Midbrain (tissue), 1 donor: ENCODE results near the gene DHFR.
"Not testable (repeated sequence)": the region's sequence is repeated elsewhere in the genome, so short reads cannot be mapped to it uniquely, and the experiment has no call there.

Experiments used
- DNase-seq: peaks from one replicate; lab custom pipeline; 2025; lab: John Stamatoyannopoulos, UW

Gene DHFR

DNA sequence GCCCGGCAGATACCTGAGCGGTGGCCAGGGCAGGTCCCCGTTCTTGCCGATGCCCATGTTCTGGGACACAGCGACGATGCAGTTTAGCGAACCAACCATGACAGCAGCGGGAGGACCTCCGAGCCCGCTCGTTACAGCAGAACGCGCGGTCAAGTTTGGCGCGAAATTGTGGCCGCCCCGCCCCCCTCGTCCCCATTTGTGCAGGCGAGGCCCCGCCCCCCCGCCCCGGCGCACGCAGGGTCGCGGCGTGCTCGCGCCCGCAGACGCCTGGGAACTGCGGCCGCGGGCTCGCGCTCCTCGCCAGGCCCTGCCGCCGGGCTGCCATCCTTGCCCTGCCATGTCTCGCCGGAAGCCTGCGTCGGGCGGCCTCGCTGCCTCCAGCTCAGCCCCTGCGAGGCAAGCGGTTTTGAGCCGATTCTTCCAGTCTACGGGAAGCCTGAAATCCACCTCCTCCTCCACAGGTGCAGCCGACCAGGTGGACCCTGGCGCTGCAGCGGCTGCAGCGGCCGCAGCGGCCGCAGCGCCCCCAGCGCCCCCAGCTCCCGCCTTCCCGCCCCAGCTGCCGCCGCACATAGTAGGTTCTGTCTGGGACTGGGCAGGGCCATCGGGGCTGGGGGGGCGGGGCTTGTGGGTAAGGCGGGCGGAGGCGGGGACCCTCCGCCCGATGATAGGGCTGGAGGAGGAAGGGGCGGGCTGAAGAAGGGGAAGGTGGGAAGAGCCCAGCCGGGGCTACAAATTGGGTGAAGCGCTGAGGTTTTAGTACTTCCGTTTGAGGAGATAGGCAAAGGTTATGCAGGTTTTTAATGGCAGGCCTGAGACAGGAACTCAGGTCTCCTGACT is at the start of gene DHFR, which contains the start of gene MSH3:
DHFR (minus strand) TSS at position 593 of the 840 bp plus-strand sequence; CDS start at position 99, 494 bp downstream.
MSH3 (plus strand) TSS at position 262 of the 840 bp plus-strand sequence; CDS start at position 338, 76 bp downstream.
- peak; percentile 84 for DNase-seq

DNA sequence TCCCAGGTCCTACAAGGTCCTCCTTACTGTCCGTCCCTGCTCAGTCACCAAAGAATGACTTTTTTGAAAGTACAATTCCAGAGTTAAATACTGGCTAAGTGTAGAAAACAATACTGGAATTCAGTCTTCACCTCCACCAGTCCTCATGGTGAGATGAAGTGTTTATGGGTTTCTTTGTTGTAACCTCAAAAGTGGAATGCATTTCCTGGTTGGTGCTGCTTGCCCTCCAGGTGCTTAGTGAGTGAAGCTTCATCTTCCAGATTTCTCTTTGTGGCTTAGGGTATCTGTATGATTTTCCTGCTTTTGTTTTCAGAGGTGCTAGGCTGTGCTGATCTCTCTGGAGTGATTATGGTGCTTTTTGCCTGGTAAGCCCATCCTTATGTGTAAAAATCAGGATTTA is 49.4 kb upstream of the DHFR start:
- no peak for DNase-seq

DNA sequence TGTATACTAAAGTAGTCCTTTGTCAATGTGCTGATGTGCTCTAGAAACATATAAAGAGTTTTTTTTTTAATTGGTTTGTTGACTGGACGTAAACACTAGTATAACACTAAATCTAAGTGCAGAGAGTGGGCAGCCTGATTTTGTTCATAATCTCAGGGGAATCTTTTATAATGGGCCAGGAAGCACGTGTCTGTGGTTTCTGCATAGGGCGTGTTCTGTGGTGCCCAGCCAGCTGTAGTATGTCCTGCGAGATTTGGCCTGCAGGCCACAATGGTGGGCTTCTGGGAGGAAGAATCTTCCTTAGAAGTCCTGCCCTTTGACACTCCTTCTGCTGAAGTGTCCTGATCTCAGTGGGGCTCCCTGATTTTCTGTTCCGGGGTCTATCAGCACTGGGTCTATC is 49.0 kb upstream of the DHFR start:
- DNase-seq = no peak

DNA sequence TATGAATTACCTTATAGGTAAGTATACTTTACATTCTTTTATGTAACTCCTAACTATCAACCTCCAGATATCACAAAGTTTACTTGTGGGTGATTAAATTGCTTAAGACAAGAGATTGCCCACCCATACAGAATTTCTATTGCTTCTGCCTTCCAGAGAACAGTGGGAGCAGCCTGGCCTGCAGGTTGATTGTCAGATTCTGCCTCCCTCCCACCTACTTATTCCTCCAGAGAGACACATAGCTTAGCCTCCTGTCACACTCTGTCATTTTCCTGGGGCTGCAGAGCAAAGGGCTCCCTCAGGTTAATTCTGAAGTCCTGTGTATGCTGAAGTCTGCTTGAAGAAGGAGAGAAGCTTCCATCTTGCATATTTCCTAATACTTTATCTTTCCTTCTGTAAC is 48.5 kb upstream of the DHFR start:
- no peak for DNase-seq

DNA sequence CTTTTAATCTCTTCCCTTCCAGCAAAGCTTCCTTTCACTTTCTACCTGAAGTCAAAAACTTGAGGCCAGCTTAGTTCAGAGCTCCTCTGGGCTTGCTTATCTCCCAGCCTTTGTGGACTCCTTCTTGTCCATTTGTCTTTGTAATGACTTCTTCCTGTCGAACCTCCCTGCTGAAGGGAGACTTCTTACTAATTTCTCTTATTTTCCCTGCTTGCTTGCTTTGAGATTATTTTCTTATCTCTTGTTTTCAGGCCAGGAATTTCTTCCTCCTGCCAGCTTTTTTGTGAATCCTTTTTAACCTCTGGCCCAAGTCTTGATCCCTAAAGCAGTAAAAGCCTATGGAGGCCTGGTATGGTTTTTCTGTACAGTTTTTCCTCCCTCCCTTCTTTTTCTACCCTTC is 46.8 kb upstream of the DHFR start:
- DNase-seq = no peak

DNA sequence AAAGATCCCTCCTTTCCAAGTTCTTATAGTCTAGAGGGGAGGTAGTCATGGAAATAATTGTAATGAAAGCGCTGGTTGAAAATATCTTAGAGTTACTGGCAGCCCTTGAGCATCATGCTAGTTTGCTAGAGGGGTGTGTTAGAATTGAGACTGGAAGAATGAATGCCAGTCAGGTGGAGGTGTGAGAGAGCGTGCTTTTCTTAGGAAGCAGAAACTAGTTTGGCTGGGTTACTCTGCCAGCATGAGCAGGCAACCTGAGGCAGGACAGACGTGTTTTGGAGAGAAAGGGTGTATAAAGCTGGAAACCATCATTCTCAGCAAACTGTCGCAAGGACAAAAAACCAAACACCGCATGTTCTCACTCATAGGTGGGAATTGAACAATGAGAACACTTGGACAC is 43.6 kb upstream of the DHFR start:
- DNase-seq = no peak

DNA sequence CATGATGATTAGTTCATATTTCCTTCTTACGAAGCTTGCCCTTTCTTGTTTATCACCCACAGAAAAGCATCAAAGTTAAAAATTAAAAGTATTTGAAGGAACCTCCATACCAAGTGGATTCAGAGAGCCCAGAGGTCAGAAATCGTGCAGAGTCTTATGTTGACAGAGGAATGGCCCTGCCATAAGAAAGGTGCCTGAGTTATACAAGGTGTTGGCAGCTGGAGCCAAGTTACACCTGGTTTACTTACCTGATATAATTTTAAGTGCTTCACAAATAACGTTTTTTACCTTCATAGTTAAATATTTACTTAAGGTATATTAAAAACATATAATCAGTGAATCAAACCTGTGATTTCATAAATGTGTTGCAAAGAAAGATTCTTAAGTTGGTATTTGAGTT is 42.3 kb upstream of the DHFR start:
- DNase-seq = no peak

DNA sequence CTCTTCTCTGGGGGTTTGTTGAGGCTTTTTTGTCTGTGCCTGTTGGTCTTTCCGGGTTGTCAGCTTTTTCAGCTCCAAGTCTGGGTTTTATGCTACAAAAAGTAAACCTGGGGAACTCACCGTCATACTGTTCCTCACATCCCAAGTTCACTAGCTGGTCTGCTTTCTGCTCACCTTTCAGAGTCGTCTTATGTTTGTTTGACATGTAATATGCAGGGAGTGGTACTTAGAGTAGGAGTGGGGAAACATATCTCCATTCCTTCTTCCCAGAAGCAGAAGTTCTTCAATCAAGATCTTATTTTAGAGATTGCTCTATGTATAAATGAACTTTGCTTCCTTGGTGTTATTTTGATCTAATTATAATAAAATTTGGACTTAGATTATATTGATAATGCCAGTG is 41.7 kb upstream of the DHFR start:
- DNase-seq = no peak

DNA sequence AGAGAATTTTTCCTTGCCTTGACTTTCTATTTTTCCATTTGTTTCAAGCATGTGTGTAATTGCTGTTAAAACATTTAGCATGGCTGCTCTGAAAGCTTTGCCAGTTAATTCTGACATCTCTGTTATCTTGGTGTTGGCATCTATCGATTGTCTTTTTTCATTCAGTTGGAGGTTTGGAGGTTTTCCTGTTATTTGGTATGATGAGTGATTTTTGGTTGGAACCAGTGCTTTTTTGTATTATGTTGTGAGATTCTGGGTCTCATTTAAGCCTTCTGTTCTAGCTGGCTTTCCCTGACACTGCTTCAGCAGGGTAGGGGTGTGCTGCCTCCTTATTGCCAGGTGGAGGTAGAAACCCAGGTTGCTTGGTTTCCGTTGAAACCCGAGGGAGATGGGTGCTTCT is 40.9 kb upstream of the DHFR start:
- DNase-seq = no peak

DNA sequence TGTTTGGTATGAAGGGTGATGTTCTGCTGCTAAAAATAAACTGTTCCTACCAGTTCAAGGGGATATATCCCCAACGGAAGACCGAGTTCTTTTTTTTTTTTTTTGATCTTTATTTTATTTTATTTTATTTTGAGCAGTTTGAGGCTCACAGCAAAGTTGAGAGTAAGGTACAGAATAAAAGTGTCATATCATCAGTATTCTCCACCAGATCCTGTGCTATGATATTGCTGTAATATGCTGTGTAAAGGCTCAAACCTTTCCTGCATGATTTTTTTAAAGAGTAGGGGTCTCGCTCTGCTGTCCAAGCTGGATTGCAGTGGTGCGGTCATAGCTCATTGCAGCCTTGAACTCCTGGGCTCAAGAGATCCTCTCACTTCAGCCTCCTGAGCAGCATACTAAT is 34.8 kb upstream of the DHFR start:
- no peak for DNase-seq

DNA sequence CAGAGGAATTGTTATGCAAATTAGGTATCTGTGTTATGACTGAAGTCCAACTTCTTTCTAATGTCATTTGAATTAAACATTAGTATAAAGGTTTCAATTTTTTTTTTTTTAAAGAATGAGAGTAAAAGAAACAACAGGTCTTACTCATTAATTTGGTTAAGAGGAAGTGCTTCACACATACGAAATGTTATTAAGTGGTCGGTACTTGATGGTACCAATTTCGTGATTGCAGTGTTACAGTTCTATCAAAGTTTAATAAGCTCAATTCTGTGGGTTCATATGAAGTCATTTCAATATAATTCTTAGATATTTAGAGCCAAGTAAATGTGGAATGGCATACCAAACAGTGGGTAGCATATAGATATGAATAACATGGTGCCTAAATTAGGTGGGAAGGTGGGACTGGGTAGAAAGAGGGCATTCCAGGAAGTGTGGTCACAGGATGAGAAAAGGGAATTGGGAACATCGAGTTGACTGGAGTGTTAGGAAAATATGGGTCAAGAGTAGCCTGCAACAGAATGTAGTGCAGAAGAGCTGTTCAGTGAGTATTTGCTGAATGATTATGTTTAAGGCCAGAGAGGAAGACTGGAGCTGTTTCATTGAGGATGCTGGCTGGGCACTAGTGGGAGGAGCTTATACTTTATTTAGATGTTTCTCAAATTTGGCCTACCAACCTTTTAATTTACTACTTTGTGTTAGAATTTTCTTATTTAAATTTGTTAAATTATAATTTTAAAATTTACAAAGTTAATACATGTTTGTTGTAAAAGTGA is 34.1 kb upstream of the DHFR start:
- DNase-seq = no peak

DNA sequence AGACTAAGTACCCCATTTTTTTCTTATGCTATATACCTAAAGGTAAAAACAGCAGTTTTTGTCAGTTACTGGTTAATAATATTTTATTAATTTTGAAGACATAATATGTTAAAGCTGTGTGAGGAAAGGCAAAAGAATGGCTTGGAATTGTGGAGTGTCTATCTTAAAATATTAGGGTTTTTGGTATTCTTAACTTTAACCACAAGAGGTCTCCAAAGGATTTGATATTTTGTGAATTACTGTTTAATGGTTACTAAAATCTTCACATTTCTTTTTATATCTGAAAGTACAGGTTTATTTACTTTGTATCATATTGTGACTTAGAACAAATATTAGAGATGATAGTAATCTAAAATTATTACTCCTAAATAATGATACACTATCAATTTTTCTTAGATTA is 32.0 kb upstream of the DHFR start:
- DNase-seq = peak; percentile 23

DNA sequence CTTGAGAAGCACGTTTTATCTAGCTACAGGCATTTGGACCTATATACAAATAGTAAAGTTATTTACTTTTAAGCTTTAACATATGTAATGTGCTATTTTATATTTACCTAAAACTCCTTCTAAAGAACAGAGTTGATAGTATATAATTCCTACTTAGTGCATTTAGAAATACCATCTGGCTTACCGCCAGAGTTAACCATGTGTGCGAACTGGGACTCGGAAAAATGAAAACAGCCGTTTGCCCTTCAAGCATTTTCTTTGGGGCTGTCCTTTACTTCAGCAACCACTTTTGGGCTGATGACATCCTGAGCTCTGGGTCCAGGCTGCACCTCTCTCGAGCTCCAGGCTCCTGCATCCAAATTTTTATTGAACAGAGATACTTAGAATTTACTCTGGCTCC is 21.9 kb upstream of the DHFR start:
- DNase-seq = no peak

DNA sequence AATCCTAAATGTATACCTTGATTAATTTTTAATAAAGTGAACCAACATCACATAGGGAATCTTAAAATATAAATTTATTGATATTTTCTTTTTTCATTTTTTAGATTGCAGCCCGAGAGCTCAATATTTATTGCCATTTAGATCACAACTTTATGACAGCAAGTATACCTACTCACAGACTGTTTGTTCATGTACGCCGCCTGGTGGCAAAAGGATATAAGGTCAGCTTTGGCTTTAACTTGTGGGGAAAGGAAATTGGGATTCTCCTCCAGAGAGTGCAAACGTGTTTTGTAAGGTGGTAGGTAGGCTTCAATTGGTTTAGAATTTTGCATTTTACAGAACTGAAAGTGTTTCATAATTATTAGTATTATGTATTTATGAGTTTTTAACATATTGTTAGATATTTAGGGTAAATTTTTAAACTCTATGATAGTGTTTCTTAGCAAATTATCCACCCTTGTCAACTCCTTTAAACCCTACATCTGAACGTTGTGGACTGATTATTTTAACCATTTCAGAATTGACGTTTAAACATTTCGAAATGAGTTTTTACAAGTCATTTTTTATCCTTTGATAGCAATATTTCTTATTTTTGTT is 17.5 kb upstream of the DHFR start:
- peak; percentile 69 for DNase-seq

DNA sequence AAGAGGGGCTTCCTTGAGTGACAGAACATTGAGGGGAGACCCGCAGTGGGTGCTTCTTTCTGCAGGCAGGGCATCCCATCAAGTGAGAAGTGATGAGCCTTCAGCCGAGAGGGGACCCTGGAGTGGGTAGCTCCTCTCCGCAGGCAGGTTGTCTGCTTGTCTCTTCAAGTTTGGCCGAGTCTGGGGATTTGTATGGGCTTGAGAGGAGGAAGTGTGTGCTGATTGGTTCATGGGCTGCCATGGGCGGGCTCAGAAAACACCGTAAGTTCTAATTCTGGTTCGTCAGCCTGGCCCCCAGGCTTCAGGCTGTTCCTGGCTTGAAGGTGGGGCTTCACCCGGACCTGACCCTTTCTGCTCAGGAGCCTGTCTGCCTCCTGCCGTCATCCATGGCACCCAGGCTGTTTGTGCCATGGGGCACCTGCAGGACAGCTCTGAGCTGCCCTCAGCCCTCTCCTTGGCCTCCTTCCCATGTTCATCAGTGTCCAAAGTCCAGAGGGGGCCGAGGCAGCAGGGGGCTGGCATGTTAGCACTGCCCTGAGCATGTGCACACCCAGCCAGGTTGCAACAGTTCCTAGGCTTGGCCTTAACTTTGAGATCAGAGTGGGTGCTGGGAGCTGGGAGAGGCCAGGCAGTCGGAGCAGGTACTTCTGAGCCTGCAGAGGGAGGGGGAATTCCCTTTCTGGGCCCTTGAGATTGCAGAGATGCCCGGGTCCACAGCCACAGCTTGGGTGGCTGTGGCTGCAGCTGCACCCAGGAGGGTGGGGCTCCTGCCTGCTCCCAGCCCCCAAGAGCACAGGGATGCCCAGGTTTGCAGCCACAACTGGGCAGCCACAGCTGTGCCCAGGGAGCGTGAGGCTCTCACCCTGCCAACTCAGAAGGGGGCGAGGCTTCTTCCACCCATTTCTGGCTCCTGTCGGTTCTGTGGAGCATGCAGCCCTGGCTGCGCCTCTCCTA is 13.5 kb upstream of the DHFR start:
- no peak for DNase-seq

DNA sequence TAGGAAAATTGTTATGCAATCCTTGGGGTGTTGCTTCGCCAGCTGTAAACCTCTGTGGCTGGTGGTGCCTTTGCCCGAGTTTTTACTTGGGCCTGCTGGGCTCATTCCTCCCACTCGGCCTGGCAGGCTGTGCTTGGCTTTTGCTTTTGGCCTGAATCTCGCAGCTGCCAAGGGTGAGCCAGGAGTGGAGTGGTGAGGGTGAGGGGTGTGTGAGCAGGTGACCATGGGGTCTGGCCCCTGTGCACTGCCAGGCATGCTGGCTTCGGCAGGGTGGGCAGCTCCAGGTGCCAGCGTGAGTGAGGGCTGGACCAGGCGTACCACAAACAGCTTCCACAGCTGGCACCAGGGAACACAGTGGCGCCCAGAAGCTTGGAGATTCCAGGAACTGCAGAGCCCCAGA is 12.6 kb upstream of the DHFR start:
- no peak for DNase-seq

DNA sequence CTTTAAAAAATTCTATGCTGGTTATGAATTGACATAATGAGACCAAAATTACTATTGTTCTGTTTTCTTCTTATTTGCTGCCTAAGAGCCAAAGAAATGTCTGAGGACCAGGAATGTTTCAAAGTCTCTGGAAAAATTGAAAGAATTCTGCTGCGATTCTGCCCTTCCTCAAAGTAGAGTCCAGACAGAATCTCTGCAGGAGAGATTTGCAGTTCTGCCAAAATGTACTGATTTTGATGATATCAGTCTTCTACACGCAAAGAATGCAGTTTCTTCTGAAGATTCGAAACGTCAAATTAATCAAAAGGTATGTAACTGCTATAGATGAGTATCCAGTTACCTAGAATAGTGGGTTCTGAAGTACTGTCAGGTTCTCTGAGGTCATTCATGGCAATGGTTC is 10.3 kb upstream of the DHFR start:
- DNase-seq = no peak

DNA sequence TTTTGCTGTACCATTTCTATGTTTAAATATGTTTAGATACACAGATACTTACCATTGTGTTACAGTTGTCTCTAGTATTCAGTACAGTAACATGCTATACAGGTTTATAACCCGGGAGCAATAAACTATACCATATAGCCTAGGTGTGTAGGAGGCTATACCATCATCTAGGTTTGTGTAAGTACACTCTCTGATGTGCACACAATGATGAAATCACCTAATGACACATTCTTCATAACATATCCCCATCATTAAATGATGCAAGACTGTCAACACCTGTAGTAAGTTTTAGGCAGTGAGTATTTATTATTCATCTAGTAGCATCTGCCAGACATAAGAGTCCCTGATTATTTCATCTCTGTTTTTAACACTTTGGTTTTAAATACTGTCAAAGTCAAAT is 7.3 kb upstream of the DHFR start:
- no peak for DNase-seq

DNA sequence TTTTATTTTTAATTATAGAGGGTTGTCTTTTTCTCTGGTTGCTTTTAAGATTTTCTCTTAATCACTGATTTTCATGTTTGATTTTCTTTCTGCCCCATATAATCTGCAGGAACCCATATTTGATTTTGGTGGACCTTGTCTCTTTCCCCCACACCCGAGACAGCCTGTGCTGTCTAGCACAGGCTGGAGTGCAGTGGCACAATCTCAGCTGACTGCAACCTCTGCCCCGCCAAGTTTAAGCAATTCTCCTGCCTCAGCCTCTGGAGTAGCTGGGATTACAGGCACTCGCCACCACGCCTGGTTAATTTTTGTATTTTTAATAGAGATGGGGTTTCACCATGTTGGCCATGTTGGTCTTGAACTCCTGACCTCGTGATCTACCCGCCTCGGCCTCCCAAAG is 5.9 kb upstream of the DHFR start:
- not testable (repeated sequence) for DNase-seq

DNA sequence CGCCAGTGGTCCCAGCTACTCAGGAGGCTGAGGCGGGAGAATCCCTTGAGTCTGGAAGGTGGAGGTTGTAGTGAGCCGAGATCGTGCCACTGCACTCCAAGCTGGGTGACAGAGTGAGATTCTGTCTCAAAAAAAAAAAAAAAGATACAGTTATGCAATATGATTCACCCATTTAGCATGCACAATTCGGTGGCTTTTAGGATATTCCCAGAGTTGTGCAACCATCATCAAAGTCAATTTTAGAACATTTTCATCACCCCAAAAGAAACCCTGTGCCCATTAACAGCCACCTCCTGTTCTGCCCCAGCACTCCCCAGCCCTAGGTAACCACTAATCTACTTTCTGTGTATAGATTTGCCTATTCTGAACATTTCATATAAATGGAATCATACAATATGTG is 4.3 kb upstream of the DHFR start:
- DNase-seq = no peak

DNA sequence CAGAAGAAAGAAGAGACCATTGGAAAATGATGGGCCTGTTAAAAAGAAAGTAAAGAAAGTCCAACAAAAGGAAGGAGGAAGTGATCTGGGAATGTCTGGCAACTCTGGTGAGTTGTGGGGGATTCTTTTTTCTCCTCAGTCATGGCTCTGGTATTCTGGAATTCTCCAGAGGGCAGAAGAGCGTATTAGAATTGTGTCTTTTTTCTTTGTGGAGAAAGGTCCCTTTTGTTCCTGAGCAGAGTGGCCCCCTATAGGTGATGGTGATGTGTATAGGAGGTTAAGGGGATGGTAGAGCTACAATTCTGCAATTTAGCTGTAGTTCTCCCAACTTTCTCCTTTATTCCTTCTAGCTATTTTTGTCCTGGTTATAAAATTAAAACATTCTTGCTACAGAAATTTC is 1.6 kb upstream of the DHFR start:
- no peak for DNase-seq
